H1 (cell line): Measurements from ENCODE around the gene PTPN18. TPM values are rescaled to one million over a fixed set of nuclear protein-coding genes. Genes with fewer than 3 reads are reported as not detected.
A peak's percentile ranks its signal among the peaks of the same experiment; 100 is the strongest.

Experiments
- CTCF ChIA-PET: fragments of 300-600 bp; sonication (Branson Sonifier 250); formaldehyde crosslinking; loops from one replicate; lab custom pipeline; 2021; ENCODE audit not compliant: partially characterized antibody; lab: Charles Lee
- POLR2A ChIA-PET: fragments of 300-600 bp; sonication (Branson Sonifier 250); formaldehyde crosslinking; loops from one replicate; lab custom pipeline; 2021; ENCODE audit warnings: inconsistent platforms; ENCODE audit not compliant: partially characterized antibody; lab: Charles Lee
- DNase-seq, 2 experiments: peaks; one replicate each; pipeline versions ENCODE4 v3.0.0 to v3.0.0-alpha.2; 2010 to 2022; ENCODE audit warnings: low spot score in 2 of 2, low read depth in 1 of 2, mixed read lengths in 1 of 2
- FAIRE-seq: peaks from 2 replicates; lab custom pipeline; 2011; peaks lifted over from hg19 to GRCh38; lab: Jason Lieb, UNC
- H2AFZ ChIP-seq: 2 replicates; pipeline ENCODE4 v1.8.1; 2012; ENCODE audit warnings: low read length, inconsistent platforms
- H2AK5ac ChIP-seq: 2 replicates; pipeline ENCODE4 v1.6.1; 2013; ENCODE audit warnings: low read depth, low read length
- H2BK120ac ChIP-seq: replicated peaks from 2 replicates; pipeline ENCODE3; 2013; ENCODE audit warnings: low read depth, low read length, inconsistent platforms
- H2BK12ac ChIP-seq: 2 replicates; pipeline ENCODE4 v1.6.1; 2013; ENCODE audit warnings: low read depth, low read length
- H2BK15ac ChIP-seq: 2 replicates; pipeline ENCODE4 v1.6.1; 2013; ENCODE audit warnings: low read length
- H2BK20ac ChIP-seq: 2 replicates; pipeline ENCODE4 v1.6.1; 2013; ENCODE audit warnings: low read length
- H2BK5ac ChIP-seq: 2 replicates; pipeline ENCODE4 v1.6.1; 2013; ENCODE audit warnings: low read depth, low read length
- H3K14ac ChIP-seq: 2 replicates; pipeline ENCODE4 v1.6.1; 2013; ENCODE audit warnings: inconsistent platforms; ENCODE audit not compliant: insufficient read length
- H3K18ac ChIP-seq: 2 replicates; pipeline ENCODE4 v1.6.1; 2013; ENCODE audit warnings: low read length; ENCODE audit errors: extremely low read depth
- H3K23ac ChIP-seq: 2 replicates; pipeline ENCODE4 v1.6.1; 2013; ENCODE audit warnings: inconsistent platforms; ENCODE audit not compliant: insufficient read length
- H3K23me2 ChIP-seq: 2 replicates; pipeline ENCODE4 v1.6.1; 2013; ENCODE audit warnings: low read depth, low read length
- H3K27ac ChIP-seq: 2 replicates; pipeline ENCODE4 v1.6.1; 2011; ENCODE audit warnings: low read depth, low read length, inconsistent platforms
- H3K27me3 ChIP-seq, 4 experiments: replicated peaks in 1 of 4; 1 replicate in 1 of 4; 2 replicates in 3 of 4; pipeline versions ENCODE4 v1.6.1 to v1.8.1; 2011 to 2013; ENCODE audit warnings: low read length in 3 of 4, mild to moderate bottlenecking in 3 of 4, inconsistent platforms in 2 of 4, mixed read lengths in 2 of 4, moderate library complexity in 1 of 4; ENCODE audit not compliant: control insufficient read depth in 3 of 4, insufficient read depth in 3 of 4; ENCODE audit errors: extremely low read depth in 1 of 4
- H3K36me3 ChIP-seq, 4 experiments: 2 replicates each; pipeline versions ENCODE4 v1.6.1 to v1.8.1; 2011 to 2013; ENCODE audit warnings: mild to moderate bottlenecking in 4 of 4, low read length in 3 of 4, moderate library complexity in 2 of 4, control low read depth in 1 of 4, inconsistent platforms in 1 of 4; ENCODE audit not compliant: insufficient read depth in 4 of 4, control insufficient read depth in 2 of 4
- H3K4ac ChIP-seq: replicated peaks from 2 replicates; pipeline ENCODE3; 2013; ENCODE audit warnings: low read length, low read depth, mixed read lengths, inconsistent platforms; ENCODE audit not compliant: insufficient read length
- H3K4me1 ChIP-seq, 4 experiments: replicated peaks in 1 of 4; 1 replicate in 1 of 4; 2 replicates in 3 of 4; pipeline versions ENCODE4 v1.6.1 to v1.8.1; 2011 to 2013; ENCODE audit warnings: low read length in 3 of 4, inconsistent platforms in 2 of 4, mixed read lengths in 1 of 4; ENCODE audit not compliant: insufficient read depth in 4 of 4, control insufficient read depth in 3 of 4
- H3K4me2 ChIP-seq, 2 experiments: 2 replicates each; pipeline versions ENCODE4 v1.6.1 to v1.8.1; 2011 to 2013; ENCODE audit warnings: low read depth in 2 of 2, low read length in 2 of 2, control low read depth in 1 of 2, inconsistent platforms in 1 of 2, mild to moderate bottlenecking in 1 of 2; ENCODE audit not compliant: insufficient read depth in 1 of 2
- H3K4me3 ChIP-seq, 4 experiments: fragments of 200-600, 300-600 bp in 1 of 4; sonication (generic), shearing (Covaris generic), sonication (Bioruptor Twin) in 1 of 4; 2 replicates each; pipeline versions ENCODE4 v1.5.1 to v1.8.1; 2011 to 2016; ENCODE audit warnings: low read length in 4 of 4, low read depth in 3 of 4, control low read depth in 2 of 4, inconsistent platforms in 2 of 4, mild to moderate bottlenecking in 2 of 4, mixed read lengths in 1 of 4, moderate library complexity in 1 of 4; ENCODE audit not compliant: insufficient read depth in 2 of 4; ENCODE audit errors: extremely low read depth in 1 of 4
- H3K56ac ChIP-seq: replicated peaks from 2 replicates; pipeline ENCODE3; 2013; ENCODE audit warnings: low read depth, mild to moderate bottlenecking, mixed read lengths, low read length, inconsistent platforms; ENCODE audit not compliant: insufficient read length
- H3K79me1 ChIP-seq: 2 replicates; pipeline ENCODE4 v1.6.1; 2013; ENCODE audit warnings: low read depth, low read length, control low read depth
- H3K79me2 ChIP-seq, 2 experiments: 2 replicates each; pipeline versions ENCODE4 v1.6.1 to v1.8.1; 2012 to 2013; ENCODE audit warnings: low read length in 2 of 2, mild to moderate bottlenecking in 2 of 2, inconsistent platforms in 1 of 2; ENCODE audit not compliant: insufficient read depth in 2 of 2, control insufficient read depth in 1 of 2
- H3K9ac ChIP-seq, 4 experiments: replicated peaks in 1 of 4; 1 replicate in 1 of 4; 2 replicates in 3 of 4; pipeline versions ENCODE4 v1.6.1 to v1.8.1; 2011 to 2013; ENCODE audit warnings: low read depth in 3 of 4, low read length in 3 of 4, control low read depth in 2 of 4, mild to moderate bottlenecking in 2 of 4, moderate library complexity in 2 of 4, inconsistent platforms in 1 of 4; ENCODE audit errors: extremely low read depth in 1 of 4
- H3K9me3 ChIP-seq, 2 experiments: 2 replicates each; pipeline versions ENCODE4 v1.6.1 to v1.8.1; 2012 to 2013; ENCODE audit warnings: mild to moderate bottlenecking in 2 of 2, moderate library complexity in 2 of 2, control low read depth in 1 of 2, inconsistent platforms in 1 of 2, low read depth in 1 of 2, low read length in 1 of 2, mixed read lengths in 1 of 2; ENCODE audit not compliant: insufficient read depth in 2 of 2
- H4K20me1 ChIP-seq, 2 experiments: replicated peaks in 1 of 2; 2 replicates each; pipeline versions ENCODE3 to v1.8.1; 2011 to 2013; ENCODE audit warnings: inconsistent platforms in 2 of 2, low read length in 2 of 2, mild to moderate bottlenecking in 1 of 2; ENCODE audit not compliant: insufficient read depth in 2 of 2, control insufficient read depth in 1 of 2
- H4K5ac ChIP-seq: 2 replicates; pipeline ENCODE4 v1.6.1; 2013; ENCODE audit warnings: low read length, low read depth, mixed read lengths, inconsistent platforms; ENCODE audit not compliant: insufficient read length
- H4K8ac ChIP-seq: 2 replicates; pipeline ENCODE4 v1.8.0; 2013; ENCODE audit warnings: mild to moderate bottlenecking, moderate library complexity, low read length, inconsistent platforms; ENCODE audit not compliant: insufficient read depth; ENCODE audit errors: extremely low read depth
- H4K91ac ChIP-seq: replicated peaks from 2 replicates; pipeline ENCODE3; 2013; ENCODE audit warnings: low read length, mixed read lengths, inconsistent platforms; ENCODE audit not compliant: insufficient read length
- WGBS, 2 experiments: shearing (Covaris generic) in 1 of 2; methylation state at CpG; one replicate each; pipeline versions ENCODE4 v1.1.6 to v1.1.7; 2013 to 2015; ENCODE audit warnings: low lambda C conversion rate in 2 of 2, mixed read lengths in 2 of 2, inconsistent platforms in 1 of 2, low coverage in 1 of 2, missing lambda C conversion rate in 1 of 2; ENCODE audit not compliant: insufficient replicate concordance in 2 of 2, insufficient coverage in 1 of 2, insufficient read length in 1 of 2; ENCODE audit errors: extremely low coverage in 1 of 2, missing lambda C conversion rate in 1 of 2; 5-methylcytosine and 5-hydroxymethylcytosine counted together
- polyA plus RNA-seq, 7 experiments: library from polyadenylated mRNA; depleted of rRNA in 3 of 7; stranded (reverse) in 5 of 7; unstranded in 2 of 7; fragments of >200 nt in 5 of 7; fragments of 200-250 nt in 2 of 7; gene quantifications; 1 replicate in 5 of 7; 2 replicates in 1 of 7; 4 replicates in 1 of 7; pipeline versions ENCODE4 v1.2.1 to v1.2.3, GENCODE V29; 2011 to 2013; ENCODE audit warnings: missing spikeins in 2 of 7, mixed read lengths in 2 of 7
- total RNA-seq: library from RNA; stranded (reverse); fragmentation: NEBNext Ultra II Directional; extraction: Animal tissue kit (Norgen Biotek cat#: 25700); gene quantifications from 2 replicates; pipeline ENCODE4 v1.2.1, GENCODE V29; 2021

PTPN18 gene
- total and polyA plus RNA-seq, 2 of the 8 experiments (the other 6 are each of a cell fraction or from before 2014, with no cell fraction given), result 13.2 to 14.7 TPM

- no peaks in the 10 kb centered on the region for H3K4me1 ChIP-seq
- H3K79me2 ChIP-seq, result no peaks in the 10 kb centered on the region
- H3K27me3 ChIP-seq, result no peaks in the 10 kb centered on the region; a peak in 1 of 7 replicates
- H2BK12ac ChIP-seq, result no peak overlapping the region
- H2BK5ac ChIP-seq, result no peak overlapping the region
- ChIA-PET CTCF (interaction anchor here (1.3 to 5.6 kb wide), 3 partner anchors 15 to 26 kb away, joined by 3 to 40 read pairs (median 6); no protein-coding TSS in a partner anchor), POLR2A (no interaction called here)
- H4K5ac ChIP-seq, result no peak overlapping the region
- H3K9ac ChIP-seq, result no peak overlapping the region
- no peak overlapping the region for H2BK120ac ChIP-seq
- H3K27ac ChIP-seq, result no peak overlapping the region
- no peaks in the 10 kb centered on the region for H3K36me3 ChIP-seq
- WGBS, 2 experiments, result 93% methylated on average over 3 of the region's 3 CpGs; no CpG with 5 or more reads in 1 of the 2 experiments
- H3K4ac ChIP-seq, result no peak overlapping the region
- peak overlapping the region; percentile 18; the same call in 1 of the 2 replicates for H4K8ac ChIP-seq
- no peaks in the 10 kb centered on the region for H3K79me1 ChIP-seq
- H3K23me2 ChIP-seq, result peaks cover 2% of the 10 kb centered on the region; the same call in 1 of the 2 replicates
- FAIRE-seq (no peak), DNase-seq (no peak)
- no peak overlapping the region for H3K23ac ChIP-seq
- H3K9me3 ChIP-seq, result no peaks in the 10 kb centered on the region
- H3K4me2 ChIP-seq, result no peak overlapping the region
- no peak overlapping the region for H2AK5ac ChIP-seq
- H2AFZ ChIP-seq, result no peak overlapping the region
- no peak overlapping the region for H3K18ac ChIP-seq
- H4K91ac ChIP-seq, result no peak overlapping the region
- no peak overlapping the region for H3K14ac ChIP-seq
- no peak overlapping the region for H2BK20ac ChIP-seq
- H4K20me1 ChIP-seq, result peaks cover 0 to 2% of the 10 kb centered on the region in 2 experiments
- no peak overlapping the region for H3K4me3 ChIP-seq
- no peak overlapping the region for H3K56ac ChIP-seq
- H2BK15ac ChIP-seq, result no peak overlapping the region
Measured at GRCh38 chr2:130314377-130314776, 41.5 kb upstream of the PTPN18 start.
